HUES6 (cell line): Measurements from ENCODE around the gene MAML3.

Experiments
- H3K27ac ChIP-seq: 2 replicates; pipeline ENCODE4 v1.7.0; 2013; ENCODE audit warnings: low read depth, mild to moderate bottlenecking, low read length, inconsistent platforms
- H3K27me3 ChIP-seq: 2 replicates; pipeline ENCODE4 v1.6.1; 2013; ENCODE audit warnings: low read length; ENCODE audit not compliant: control insufficient read depth, insufficient read depth
- H3K36me3 ChIP-seq: 2 replicates; pipeline ENCODE4 v1.6.1; 2013; ENCODE audit warnings: low read length; ENCODE audit not compliant: control insufficient read depth, insufficient read depth
- H3K4me1 ChIP-seq: 2 replicates; pipeline ENCODE4 v1.6.1; 2013; ENCODE audit warnings: low read length; ENCODE audit not compliant: control insufficient read depth, insufficient read depth
- H3K4me3 ChIP-seq: 2 replicates; pipeline ENCODE4 v1.5.1; 2013; ENCODE audit warnings: low read depth, low read length
- H3K9ac ChIP-seq: one replicate; pipeline ENCODE4 v1.6.1; 2013; ENCODE audit warnings: mild to moderate bottlenecking, low read length
- H3K9me3 ChIP-seq: 2 replicates; pipeline ENCODE4 v1.6.1; 2013; ENCODE audit warnings: low read depth, low read length; ENCODE audit not compliant: control insufficient read depth, insufficient read depth

The MAML3 gene

DNA sequence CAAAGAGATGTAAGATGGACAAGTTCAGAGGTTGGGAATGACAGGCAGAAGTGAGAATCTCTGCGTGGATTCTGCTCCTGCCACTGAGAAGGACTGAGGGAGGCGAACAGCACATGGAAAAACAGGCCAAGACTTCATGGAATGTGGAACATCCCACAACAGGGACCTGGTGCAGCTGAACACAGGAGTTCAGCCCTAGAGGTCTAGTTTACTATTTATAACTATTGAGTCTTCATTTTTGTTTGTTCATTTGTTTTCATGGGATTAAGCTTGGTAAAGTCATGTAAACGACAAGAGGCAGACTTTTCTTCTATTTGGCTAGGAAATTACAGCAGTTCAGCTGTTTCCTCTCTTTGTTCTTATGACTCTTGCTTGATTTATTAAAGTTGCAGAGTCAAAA is 234.5 kb downstream of the MAML3 start:
- no peak overlapping the region for H3K27ac ChIP-seq
- H3K36me3 ChIP-seq, result no peaks in the 10 kb centered on the region
- peaks cover 38% of the 10 kb centered on the region for H3K4me1 ChIP-seq
- H3K4me3 ChIP-seq, result no peak overlapping the region
- H3K9ac ChIP-seq, result no peak overlapping the region
- no peaks in the 10 kb centered on the region for H3K9me3 ChIP-seq
- no peaks in the 10 kb centered on the region; the same call in 1 of the 2 replicates for H3K27me3 ChIP-seq

DNA sequence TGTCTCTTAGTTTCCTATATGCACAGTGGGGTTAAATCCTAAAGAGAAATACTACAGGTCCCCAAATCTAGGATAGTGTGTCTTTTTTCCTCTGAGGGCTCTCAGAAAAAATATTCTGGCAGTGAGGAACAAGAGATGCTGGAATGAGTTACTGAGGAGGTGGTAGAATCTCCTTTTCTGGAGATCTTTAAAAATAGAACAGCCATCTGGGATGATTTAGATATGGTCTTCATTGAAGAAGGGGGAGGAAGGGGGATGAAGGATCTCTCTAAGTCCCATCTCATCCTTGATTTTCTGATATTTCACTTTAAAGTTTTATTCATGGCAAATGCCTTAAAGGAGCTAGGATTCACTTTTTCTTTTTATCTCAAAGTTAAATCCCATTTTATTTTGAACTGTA is 235.0 kb downstream of the MAML3 start:
- Histone ChIP-seq H3K9me3 (no peaks in the 10 kb centered on the region), H3K4me1 (peaks cover 38% of the 10 kb centered on the region), H3K9ac (no peak overlapping the region), H3K27ac (no peak overlapping the region), H3K27me3 (no peaks in the 10 kb centered on the region; the same call in 1 of the 2 replicates), H3K36me3 (no peaks in the 10 kb centered on the region), H3K4me3 (no peak overlapping the region)

DNA sequence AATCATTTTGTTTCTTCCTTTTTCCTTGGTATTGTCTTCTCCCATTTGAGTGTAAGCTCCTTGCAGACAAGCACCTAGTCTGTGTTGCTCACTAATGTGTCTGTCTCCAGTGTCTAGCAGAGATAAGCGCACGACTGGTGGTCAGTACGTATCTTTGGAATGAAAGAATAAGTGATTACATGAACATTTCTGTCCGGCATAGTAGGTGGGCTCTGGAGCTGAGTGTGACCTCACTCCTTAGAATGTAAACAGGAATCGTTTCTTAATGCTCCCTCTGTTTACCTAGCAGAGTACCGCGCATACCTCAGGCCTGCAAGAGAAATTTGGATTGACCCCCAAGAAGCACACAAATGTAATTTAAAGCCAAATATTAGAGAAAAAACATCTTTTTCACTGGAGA is 235.4 kb downstream of the MAML3 start:
- no peaks in the 10 kb centered on the region for H3K9me3 ChIP-seq
- no peak overlapping the region for H3K9ac ChIP-seq
- H3K27ac ChIP-seq, result no peak overlapping the region
- no peak overlapping the region for H3K4me3 ChIP-seq
- H3K27me3 ChIP-seq, result no peaks in the 10 kb centered on the region; the same call in 1 of the 2 replicates
- H3K36me3 ChIP-seq, result no peaks in the 10 kb centered on the region
- peaks cover 38% of the 10 kb centered on the region for H3K4me1 ChIP-seq

DNA sequence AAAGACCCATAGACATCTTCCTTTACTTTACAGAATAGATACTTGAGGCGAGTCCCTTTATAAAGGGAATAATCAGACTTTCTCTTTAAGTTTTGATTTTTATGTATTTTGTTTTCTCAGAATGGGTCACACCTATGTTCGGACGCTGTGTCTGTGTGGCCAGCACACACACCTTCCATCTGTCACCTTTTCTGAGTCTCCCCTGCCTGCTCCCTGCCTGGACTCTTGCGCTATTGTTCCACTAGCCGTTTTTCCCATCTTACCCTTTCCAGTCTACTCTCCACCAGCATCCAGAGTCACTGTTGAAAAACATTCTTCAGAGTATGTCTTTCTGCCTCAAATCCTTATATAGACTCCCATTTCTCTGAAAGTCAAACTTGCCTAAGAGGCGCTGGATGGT is 236.1 kb downstream of the MAML3 start:
- no peak overlapping the region for H3K27ac ChIP-seq
- H3K27me3 ChIP-seq, result no peaks in the 10 kb centered on the region; the same call in 1 of the 2 replicates
- peaks cover 37% of the 10 kb centered on the region for H3K4me1 ChIP-seq
- no peak overlapping the region for H3K4me3 ChIP-seq
- no peak overlapping the region for H3K9ac ChIP-seq
- no peaks in the 10 kb centered on the region for H3K36me3 ChIP-seq
- H3K9me3 ChIP-seq, result no peaks in the 10 kb centered on the region

DNA sequence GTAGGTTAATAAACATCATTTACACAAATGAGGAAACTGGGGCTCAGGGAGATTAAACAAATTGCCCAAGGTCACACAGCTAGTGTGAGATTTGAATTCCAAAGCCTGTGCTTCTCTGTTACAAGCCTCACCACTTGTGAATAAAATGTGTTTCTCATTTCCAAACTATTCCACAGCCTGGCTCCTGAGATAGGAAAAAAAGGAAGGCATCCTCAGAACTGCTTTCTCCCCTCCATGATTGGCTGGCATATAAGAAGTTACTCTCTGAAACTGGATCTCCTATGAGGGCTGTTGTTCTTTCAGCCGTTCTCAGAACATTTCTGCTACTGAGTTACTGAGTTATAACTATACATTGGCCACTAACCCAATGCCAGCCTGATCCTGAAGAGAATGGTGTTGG is 237.9 kb downstream of the MAML3 start:
- Histone ChIP-seq H3K27me3 (no peaks in the 10 kb centered on the region), H3K27ac (no peak overlapping the region), H3K4me3 (no peak overlapping the region), H3K9me3 (no peaks in the 10 kb centered on the region), H3K4me1 (peaks cover 20% of the 10 kb centered on the region), H3K36me3 (no peaks in the 10 kb centered on the region), H3K9ac (no peak overlapping the region)

DNA sequence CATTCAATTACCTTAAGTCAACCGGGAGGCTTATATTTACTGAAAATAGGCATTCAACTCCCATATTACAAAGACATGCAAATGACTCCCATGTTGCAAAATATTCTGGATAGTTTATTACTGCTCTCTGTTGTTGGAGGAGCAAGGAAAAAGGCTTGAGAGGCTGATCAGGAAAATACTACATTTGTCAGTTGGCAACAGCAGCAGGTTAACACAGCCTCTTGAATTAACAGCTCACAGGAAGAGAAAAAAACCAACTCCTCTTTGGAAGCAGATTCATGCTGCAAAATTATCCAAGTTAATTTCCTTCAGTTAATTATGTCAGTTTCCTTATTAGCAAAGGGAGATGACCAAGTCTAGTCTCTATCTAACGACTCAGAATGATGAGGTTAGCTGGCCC is 238.9 kb downstream of the MAML3 start:
- Histone ChIP-seq H3K27me3 (no peaks in the 10 kb centered on the region), H3K9me3 (no peaks in the 10 kb centered on the region), H3K9ac (no peak overlapping the region), H3K36me3 (no peaks in the 10 kb centered on the region), H3K4me3 (no peak overlapping the region), H3K4me1 (peaks cover 16% of the 10 kb centered on the region), H3K27ac (no peak overlapping the region)

DNA sequence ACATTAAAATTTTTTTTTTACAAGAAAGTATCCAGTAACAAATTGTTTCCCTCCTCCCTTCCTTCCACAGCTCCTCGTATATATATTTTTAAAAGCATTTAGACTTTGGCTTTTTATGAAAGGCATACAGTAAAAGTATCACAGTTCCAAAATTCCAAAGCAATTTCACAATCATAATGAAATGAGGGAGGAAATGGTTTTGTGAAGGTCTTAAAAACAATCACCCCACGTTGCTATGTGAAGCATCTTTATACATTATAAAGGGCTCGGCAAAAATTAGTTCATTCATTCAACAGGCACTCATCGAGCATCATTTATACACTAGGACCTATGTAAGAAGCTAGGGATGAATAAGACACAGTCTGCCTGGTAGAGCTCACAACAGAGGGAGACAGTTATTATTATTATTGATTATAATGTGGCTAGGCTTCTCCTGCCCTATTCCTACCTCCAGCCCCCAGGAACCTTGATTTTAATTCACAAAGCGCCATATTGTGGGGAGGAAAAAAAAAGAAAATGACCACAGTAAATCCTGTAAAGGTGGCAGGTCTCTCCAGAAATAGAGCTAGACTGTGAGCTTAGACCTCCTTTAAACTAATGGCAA is 239.9 kb downstream of the MAML3 start:
- no peak overlapping the region for H3K9ac ChIP-seq
- no peaks in the 10 kb centered on the region for H3K9me3 ChIP-seq
- peaks cover 10% of the 10 kb centered on the region for H3K4me1 ChIP-seq
- no peak overlapping the region for H3K4me3 ChIP-seq
- no peak overlapping the region for H3K27ac ChIP-seq
- no peaks in the 10 kb centered on the region for H3K27me3 ChIP-seq
- H3K36me3 ChIP-seq, result no peaks in the 10 kb centered on the region

DNA sequence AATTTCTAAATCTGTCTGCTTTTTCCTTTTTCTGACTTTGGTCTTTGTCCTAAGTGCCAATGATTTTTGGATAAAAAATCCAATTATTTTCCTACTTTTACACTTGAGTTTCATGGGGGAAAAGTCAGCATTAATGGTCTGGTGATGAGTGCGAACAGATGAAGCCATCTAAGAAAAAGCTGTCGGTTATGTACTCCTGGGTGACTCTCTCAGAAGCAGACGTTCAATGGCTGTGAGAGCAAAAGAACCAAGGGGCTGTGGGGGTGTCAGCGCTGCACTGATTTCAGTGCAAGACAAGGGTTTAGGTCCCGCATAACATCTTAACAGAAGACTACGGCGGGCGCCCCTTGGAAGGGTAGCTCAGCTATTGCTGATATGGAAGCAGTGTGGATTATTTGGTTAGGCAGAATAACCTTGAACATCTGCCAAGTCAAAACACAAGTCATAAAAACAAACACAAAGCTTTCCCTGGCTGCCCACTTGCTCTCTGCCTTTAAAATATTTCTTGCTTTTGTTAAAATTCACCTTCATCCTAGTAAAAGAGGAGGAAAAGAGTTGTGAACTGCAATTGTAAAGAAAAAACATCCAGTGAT is 240.5 kb downstream of the MAML3 start:
- Histone ChIP-seq H3K9ac (no peak overlapping the region), H3K36me3 (no peaks in the 10 kb centered on the region), H3K4me1 (peaks cover 8% of the 10 kb centered on the region), H3K9me3 (no peaks in the 10 kb centered on the region), H3K4me3 (no peak overlapping the region), H3K27ac (no peak overlapping the region), H3K27me3 (no peaks in the 10 kb centered on the region)

DNA sequence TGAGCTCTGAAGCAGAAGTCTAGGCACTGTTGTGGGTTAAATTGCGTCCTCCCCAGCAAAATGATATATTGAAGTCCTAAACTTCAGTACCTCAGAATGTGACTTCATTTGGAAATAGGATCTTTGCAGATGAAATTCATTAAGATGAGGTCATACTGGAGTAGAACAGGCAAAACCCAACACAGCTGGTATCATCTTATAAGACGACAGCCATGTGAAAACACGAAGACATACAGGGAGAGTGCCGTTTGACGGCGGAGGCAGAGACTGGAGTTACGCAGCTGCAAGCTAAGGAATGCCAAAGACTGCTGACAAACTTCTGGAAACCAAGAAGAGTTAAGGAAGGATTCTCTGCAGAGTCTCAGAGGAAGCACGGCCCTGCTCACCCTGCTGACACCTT is 241.5 kb downstream of the MAML3 start:
- Histone ChIP-seq H3K9me3 (no peaks in the 10 kb centered on the region), H3K27me3 (no peaks in the 10 kb centered on the region), H3K4me1 (peaks cover 8% of the 10 kb centered on the region), H3K9ac (no peak overlapping the region), H3K36me3 (no peaks in the 10 kb centered on the region), H3K27ac (no peak overlapping the region), H3K4me3 (no peak overlapping the region)

DNA sequence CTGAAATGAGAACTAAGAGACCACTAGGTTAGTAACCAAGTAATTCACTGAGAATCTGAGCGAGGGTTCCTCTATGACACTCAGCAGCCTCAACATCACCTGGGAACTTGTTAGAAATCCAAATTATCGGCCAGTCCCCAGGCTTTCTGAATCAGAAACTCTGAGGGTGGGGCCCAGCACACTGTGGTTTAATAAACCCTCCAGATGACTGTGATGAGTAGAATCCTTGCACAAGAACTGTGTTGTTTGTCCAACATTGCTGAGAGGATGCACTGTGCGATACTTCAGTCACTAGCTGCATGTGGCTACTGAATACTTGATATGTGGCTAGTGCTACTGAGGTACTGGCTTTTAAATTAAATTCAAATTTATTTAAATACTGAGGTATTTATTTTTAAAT is 243.9 kb downstream of the MAML3 start:
- no peaks in the 10 kb centered on the region; the same call in 1 of the 2 replicates for H3K4me1 ChIP-seq
- H3K36me3 ChIP-seq, result no peaks in the 10 kb centered on the region
- H3K27ac ChIP-seq, result no peak overlapping the region

DNA sequence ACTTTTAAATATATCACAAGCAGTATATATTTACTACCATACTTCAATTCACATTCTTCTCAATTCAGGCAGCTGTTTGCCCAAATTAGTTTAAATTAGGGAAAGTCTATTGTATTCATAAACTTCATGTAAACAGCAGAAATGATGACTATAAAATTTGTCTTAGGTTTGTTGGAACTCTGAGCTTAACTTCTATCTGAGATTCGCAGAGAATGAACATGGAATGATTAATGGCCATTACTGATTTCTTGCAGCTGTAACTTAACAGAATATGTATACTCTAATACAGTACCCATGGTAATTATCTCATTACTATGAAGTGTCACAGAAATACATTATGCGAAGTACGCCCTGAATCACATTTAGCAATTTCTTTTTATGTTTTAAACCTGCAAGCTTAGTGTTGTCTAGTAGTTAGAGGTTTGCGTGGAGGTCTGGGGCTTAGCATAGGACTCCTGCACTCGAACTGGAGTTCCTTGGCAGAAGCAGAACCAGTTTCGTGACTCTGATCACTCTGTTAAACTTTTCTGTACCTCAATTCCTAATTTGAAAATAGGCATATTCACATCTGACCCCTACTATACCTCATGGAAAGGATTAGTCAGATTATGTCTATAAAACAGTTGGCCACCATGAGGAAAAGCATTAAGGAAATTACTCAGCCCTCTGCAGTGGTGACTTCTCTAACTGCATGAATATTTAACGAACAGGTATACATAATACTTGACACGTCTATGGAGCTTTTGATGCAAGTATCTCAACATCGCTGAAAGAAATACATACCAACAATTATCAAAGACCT is 245.1 kb downstream of the MAML3 start:
- no peaks in the 10 kb centered on the region for H3K27me3 ChIP-seq
- H3K4me1 ChIP-seq, result no peaks in the 10 kb centered on the region; the same call in 1 of the 2 replicates
- peaks cover 5% of the 10 kb centered on the region for H3K9me3 ChIP-seq
- H3K9ac ChIP-seq, result no peak overlapping the region
- H3K4me3 ChIP-seq, result no peak overlapping the region
- no peak overlapping the region for H3K27ac ChIP-seq
- no peaks in the 10 kb centered on the region; the same call in 1 of the 2 replicates for H3K36me3 ChIP-seq

More for the DNA sequence above, 243.9 kb downstream of the MAML3 start:
- Histone ChIP-seq H3K4me3 (no peak overlapping the region), H3K27me3 (no peaks in the 10 kb centered on the region), H3K9ac (no peak overlapping the region), H3K9me3 (peaks cover 5% of the 10 kb centered on the region)
